HuH-7.5 (cell line): ENCODE measurements around the gene ALKBH5.

Experiments
- DNase-seq: peaks from one replicate; pipeline ENCODE4 v3.0.0; 2011; ENCODE audit warnings: low spot score

ALKBH5 gene

DNA sequence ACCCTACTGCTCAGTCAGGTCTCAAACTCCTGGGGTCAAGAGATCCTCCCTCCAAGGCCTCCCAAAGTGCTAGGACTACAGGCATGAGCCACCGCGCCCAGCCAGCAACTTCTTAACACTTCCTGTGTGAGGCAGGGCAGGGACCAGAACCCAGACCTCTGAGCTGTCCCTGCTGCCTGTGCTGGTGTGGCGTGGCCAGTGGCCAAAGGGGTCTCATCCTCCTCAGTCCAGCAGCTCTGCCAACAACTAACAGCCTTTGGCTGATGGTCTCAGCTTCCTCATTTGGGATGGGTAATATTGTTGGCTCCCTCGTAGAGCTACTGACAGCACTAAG lies 40.4 kb downstream of the ALKBH5 start:
- DNase-seq = no peak

- no peak for DNase-seq
Measured at GRCh38 chr17:18224387-18225120, 40.9 kb downstream of the ALKBH5 start.

- peak; percentile 99 for DNase-seq
Measured at GRCh38 chr17:18225121-18225641, 41.6 kb downstream of the ALKBH5 start, which contains the start of gene LLGL1. Gene LLGL1 (plus strand): TSS chr17:18225635. CDS start chr17:18225683, 48 bp downstream.

DNA sequence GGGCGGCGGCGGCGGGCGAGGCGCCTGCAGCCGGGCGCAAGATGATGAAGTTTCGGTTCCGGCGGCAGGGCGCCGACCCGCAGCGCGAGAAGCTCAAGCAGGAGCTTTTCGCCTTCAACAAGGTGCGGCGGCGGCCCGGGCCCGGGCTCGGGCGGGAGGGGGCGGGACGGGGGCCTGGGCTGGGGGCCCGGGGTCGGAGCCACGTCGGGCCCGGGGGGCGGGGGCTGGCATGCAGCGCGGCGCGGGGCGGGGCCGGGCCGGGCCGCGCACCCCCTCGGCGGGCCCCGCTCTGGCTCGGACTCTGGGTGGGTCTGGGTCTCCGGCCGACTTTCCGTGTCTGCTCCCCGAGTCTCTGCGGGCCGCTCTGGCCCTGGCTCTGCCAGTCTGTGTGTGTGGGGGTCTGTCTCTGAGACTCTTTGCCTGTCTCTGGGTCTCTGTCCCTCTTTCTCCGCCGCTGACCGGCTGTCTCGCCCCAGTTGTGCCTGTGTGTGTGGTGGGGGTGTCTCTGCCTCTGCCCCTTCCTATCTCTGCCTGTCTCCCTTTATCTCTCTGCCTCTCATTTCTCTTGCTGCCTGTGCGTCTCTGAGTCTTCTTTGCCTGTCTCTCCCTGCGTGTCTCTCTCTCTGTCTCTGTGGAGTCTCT lies 42.1 kb downstream of the ALKBH5 start:
- no peak for DNase-seq

DNA sequence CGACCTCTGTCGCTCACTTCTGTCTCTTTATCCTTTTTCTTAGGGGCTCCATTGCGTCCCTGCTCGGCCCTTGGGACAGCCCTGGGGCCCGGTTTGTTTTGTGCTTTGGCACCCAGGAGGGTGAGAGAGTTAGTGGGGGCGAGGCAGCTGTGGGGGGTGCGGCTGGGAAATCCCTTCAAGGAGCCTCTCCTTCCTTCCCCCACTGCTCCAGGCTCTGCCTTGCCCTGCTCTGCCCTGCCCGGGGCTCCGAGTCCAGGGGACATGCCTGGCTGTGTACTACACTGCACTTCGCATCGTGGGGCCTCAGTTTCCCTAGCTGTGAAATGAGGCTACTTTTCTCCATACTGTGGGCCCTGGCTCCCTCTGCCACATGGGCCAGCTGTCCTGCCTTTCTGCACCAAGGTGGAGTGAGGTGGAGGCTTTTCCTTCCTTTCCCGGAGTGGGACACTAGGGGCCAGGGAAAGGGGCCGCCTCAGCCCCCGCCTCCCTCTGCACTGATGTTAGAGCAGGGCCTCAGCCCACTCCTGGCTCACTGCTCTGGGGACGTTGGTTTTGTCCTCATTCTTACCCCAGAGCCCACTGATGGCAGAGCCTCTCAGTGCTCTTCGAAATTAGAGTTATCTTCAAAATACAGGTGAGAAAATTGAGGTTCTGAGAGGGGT lies 42.8 kb downstream of the ALKBH5 start:
- DNase-seq = no peak

DNA sequence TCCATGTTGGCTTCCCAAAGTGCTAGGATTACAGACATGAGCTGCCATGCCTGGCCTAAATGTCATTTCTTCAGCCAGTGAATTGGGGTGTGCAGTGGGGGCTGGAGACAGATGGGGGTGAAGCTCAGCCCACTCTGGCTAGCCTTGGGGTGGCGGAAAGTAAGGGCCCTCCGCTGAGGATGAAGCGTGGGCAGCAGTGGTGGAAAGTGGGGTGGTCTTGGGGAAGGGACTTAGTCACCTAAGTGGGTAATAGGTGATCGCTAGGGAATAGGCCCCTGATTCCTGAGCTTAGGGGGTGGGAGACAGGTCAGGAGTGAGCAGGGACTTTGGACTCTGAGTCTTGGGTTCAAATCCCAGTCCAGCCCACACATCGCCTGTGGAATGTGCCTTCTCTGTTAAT lies 44.0 kb downstream of the ALKBH5 start:
- no peak for DNase-seq

DNA sequence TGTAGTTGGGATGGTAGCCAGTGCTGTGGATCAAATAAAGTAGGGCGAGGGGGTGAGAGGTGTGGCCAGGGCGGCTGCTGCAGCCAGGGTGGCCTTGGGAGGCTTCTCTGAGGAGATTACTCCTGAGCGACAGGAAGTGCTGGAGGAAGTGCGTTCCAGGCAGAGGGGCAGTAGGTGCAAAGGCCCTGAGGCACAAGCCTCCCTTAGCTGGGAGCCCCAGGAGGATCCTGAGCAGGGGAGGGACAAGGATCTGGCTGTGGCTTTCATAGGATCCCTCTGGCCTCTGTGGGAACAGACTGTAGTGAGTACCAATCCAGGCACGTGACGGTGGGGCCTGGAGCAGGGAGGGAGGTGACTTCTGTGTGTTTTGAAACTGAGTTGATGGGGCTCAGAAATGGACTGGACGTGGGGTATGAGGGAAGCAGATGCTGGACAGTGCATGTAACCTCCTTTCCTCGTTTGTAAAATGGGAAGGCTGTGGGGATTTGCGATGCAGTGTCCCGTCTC lies 44.6 kb downstream of the ALKBH5 start:
- no peak for DNase-seq

DNA sequence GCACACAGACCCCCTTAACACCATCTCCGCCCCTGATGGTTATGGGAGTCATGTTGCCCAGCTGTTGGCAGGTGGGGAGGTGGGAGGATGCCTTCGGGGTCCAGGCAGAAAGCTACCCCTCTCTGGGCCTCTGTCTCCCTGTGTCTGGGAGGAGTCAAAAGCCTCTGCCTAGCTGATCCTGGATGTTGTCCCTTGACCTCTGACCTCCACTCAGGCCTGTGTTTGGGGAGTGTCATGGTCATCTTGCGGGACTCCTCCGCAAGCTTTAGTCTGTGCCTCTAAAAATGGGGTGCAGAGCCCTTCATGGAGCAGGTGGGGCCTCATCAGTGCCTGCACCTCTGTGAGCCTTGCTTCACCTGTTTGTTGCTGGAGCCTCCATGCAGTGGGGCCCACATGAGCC lies 45.6 kb downstream of the ALKBH5 start:
- no peak for DNase-seq

DNA sequence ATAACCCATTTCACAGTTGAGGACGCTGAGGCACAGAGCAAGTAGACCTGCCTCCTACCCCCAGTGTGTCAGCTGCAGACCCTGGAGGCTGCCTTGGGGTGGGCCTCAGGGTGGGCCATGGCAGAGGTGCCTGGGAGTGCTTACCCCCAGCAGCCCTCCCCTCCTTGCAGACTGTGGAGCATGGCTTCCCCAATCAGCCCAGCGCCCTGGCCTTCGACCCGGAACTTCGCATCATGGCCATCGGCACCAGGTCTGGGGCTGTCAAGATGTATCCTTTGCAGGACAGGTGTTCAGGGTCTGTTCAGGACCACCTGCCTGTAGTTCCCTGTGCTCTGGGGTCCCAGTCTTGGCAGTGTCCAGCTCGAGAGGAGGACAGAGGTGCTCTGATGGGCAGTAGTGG lies 46.1 kb downstream of the ALKBH5 start:
- DNase-seq = no peak

DNA sequence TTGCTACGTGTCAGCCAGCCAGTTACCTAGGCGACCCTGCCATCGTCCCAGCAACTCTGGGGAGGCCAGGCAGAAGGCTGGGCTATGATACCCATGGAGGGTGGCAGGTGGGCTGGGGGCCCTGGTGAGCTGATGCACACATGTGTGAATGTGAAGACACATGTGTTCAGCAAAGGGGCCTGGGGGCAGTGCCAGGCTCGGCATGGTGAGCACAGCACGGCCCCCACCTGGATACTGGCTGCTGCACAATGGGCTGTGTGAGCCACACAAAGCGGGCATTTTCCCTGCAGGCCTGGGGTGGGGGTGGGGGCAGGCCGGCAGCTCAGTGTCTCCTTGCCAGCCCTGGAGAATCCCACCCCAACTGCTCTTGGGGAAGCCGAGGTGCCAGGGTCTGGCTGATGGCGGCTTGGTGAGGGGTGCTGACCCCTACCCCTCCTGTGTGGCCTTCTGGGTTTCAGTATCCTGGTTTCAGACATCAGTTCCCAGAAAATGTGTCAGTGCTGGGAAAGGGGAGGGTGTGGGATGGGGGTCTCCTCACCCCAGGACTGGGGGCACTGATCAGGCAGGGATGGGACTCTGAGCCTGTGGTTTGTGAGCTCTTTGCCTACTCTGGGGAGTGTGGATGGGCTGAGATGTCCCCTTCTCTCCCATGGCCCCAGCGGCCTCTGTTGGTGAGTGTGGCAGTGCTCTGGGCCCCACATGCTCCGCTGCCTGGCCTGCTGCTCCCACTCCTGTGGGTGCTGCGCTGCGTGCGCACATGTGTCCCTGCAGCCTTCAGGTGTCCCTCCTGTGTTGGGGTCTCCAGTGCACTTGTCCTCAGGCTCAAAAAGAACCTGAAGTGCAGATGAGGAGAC lies 46.9 kb downstream of the ALKBH5 start:
- no peak for DNase-seq

DNA sequence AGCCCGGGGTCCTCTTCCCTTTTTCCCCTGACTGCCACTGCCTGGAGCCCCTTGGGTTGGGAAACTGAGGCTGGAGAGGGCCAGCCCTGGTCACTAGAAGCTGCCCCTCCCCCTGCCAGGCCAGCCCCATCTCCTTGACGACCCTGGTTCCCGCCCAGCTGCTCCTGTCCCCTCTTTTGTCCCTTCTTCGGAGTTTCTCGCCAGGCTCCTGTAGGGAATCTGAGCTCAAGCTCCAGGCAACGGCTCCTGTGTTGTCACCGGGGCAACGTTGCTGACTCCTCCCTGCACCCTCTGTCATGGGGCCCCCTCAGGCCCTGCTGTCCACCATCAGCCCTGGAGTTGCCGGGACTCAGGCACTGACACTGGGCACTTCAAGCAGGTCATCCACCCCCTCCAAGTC lies 47.5 kb downstream of the ALKBH5 start:
- DNase-seq = no peak

GRCh38 chr17:18233803-18234518 lies 50.3 kb downstream of the ALKBH5 start:
- DNase-seq = no peak

DNA sequence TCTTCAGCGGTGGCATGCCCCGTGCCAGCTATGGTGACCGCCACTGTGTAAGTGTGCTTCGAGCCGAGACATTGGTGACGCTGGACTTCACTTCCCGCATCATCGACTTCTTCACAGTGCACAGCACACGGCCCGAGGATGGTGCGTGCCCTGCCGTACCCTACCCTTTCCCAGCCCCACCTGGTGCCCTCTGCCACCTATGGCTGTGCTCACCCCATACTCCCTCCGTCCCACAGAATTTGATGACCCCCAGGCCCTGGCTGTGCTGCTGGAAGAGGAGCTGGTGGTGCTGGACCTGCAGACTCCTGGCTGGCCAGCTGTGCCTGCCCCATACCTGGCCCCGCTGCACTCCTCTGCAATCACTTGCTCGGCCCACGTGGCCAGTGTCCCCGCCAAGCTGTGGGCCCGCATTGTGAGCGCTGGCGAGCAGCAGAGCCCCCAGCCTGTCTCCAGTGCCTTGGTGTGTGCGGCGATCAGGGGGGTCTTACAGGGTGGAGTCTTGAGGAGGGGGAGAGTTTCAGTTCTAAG lies 51.3 kb downstream of the ALKBH5 start:
- no peak for DNase-seq

- DNase-seq = no peak
Measured at GRCh38 chr17:18235743-18236256, 52.2 kb downstream of the ALKBH5 start.

DNA sequence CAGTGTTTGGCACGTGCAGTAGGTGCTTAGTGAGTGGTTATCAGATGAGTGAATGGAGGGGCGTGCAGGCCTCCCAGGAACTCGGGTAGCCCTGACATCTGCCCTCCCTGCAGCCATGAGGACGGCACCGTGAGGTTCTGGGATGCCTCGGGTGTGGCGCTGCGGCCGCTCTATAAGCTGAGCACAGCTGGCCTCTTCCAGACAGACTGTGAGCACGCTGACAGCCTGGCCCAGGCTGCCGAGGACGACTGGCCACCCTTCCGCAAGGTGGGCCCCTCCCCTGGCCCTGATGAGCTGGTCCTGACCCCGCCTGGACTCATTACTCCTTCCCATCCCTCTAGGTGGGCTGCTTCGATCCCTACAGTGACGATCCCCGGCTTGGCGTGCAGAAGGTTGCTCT lies 52.9 kb downstream of the ALKBH5 start:
- no peak for DNase-seq

DNA sequence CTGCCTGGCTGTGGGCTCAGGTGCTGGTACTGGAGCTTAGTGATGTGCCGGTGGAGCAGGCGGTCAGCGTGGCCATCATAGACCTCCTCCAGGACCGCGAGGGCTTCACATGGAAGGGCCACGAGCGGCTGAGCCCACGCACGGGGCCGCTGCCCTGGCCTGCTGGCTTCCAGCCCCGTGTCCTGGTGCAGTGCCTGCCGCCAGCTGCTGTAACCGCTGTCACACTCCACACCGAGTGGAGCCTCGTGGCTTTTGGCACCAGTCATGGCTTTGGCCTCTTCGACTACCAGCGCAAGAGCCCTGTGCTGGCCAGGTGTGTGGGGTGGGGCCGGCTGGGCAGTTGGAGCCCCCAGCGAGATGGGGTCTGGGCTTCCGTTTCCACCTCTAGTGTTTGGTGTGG lies 53.8 kb downstream of the ALKBH5 start:
- DNase-seq = no peak

GRCh38 chr17:18238299-18238698 lies 54.7 kb downstream of the ALKBH5 start:
- DNase-seq = no peak

DNA sequence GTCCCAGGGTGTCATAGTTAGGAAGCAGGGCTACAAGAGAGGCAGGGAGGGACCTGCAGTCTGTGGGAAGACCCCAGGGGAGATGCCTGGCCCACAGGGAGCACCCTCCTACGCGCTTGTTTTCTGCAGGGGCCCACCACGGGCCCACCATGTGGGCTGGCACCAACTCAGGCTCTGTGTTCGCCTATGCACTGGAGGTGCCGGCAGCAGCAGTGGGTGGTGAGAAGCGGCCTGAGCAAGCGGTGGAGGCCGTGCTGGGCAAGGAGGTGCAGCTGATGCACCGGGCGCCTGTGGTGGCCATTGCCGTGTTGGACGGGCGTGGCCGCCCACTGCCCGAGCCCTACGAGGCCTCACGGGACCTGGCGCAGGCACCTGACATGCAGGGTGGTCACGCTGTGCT lies 56.8 kb downstream of the ALKBH5 start:
- no peak for DNase-seq

DNA sequence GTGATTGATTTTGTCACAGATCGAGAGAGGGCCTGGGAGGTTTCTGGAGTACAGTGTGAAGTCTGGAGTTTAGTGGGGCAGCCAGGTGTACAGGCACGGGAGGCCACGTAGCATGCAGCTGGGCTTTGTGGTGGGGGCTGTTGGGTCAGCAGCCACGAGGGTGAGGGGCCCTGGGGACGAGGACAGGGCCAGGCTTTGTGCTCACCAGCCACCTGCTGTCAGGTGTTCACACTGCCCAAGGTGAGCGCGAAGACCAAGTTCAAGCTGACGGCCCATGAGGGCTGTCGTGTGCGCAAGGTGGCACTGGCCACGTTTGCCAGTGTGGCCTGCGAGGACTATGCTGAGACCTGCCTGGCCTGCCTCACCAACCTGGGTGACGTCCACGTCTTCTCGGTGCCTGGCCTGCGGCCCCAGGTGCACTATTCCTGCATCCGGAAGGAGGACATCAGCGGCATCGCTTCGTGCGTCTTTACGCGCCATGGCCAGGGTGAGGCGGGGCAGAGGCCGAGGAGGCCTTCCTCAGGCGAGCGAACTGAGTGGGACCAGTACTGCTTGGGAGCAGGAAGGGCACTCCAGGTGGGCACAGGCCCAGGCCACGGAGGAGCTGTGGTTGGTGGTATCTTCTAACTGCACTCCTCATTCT lies 57.7 kb downstream of the ALKBH5 start:
- no peak for DNase-seq

DNA sequence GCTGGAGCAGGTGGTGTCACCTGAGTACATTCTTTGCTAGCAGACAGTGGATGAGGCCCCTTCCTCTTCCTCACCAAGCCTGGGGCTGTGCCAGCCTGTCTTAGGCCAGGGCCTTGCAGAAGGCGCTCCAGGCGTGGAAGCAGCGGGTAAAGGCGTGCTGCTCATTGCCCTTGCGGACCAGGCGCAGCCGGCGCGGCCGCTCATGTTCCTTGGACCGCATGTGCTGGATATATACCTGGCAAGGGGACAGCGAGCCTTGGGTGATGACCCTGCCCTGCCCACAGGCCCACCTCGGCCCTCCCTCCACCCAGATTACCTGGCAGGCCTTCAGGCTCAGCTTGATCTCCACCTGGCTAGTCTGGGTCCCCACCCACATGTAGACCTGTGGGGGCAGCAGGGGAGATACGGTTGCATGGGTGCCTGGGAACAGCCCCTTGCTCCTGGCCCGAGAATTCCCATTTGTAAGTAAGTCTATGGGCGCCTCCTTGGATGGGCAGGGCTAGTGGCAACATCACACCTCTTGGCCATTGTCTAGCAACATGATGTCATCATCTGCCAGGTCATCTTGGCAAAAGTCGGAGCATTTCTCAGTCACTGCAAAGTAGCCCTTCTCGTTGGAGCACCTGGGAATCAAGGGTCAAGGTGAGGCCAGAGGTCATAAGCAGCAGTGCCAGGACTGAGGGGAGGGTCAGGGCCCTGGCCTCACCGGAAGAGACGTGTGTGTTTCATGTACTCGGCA lies 61.6 kb downstream of the ALKBH5 start:
- DNase-seq = no peak
